Activated CD4-positive, alpha-beta memory T cell treated with anti-CD3 and anti-CD28 coated beads for 36 hours (primary cell): ENCODE data around the gene CENPT. TPM values are rescaled to one million over a fixed set of nuclear protein-coding genes. Genes with fewer than 3 reads are reported as not detected.
A peak's percentile ranks its signal among the peaks of the same experiment; 100 is the strongest.

Experiments
- CTCF ChIA-PET: fragments of 350-600 bp; sonication (Branson Sonifier 250); formaldehyde crosslinking; loops from one replicate; lab custom pipeline; 2021; ENCODE audit warnings: antibody characterized with exemption, inconsistent platforms; lab: Charles Lee
- POLR2A ChIA-PET: fragments of 350-600 bp; sonication (Branson Sonifier 250); formaldehyde crosslinking; loops from one replicate; lab custom pipeline; 2021; ENCODE audit warnings: antibody characterized with exemption; lab: Charles Lee
- DNase-seq: peaks from one replicate; pipeline ENCODE4 v3.0.0-alpha.2; 2020
- H3K27ac Mint-ChIP-seq: one replicate; pipeline ENCODE4 v1.8.0; 2021; ENCODE audit warnings: mixed read lengths
- H3K27me3 Mint-ChIP-seq: one replicate; pipeline ENCODE4 v1.8.0; 2021; ENCODE audit warnings: mixed read lengths
- H3K36me3 Mint-ChIP-seq: one replicate; pipeline ENCODE4 v1.8.0; 2021; ENCODE audit warnings: mixed read lengths
- H3K4me1 Mint-ChIP-seq: one replicate; pipeline ENCODE4 v1.8.0; 2021; ENCODE audit warnings: low read depth, mixed read lengths
- H3K4me3 Mint-ChIP-seq: one replicate; pipeline ENCODE4 v1.8.0; 2021; ENCODE audit warnings: mild to moderate bottlenecking, mixed read lengths
- H3K9me3 Mint-ChIP-seq: one replicate; pipeline ENCODE4 v1.8.0; 2021; ENCODE audit warnings: mixed read lengths
- intact Hi-C: fragments of 100-400 bp; cut with micrococcal nuclease; formaldehyde crosslinking; loops from one replicate; pipeline ENCODE4 v1.15.1; 2023
- total RNA-seq, 2 experiments: library from RNA; stranded (reverse); gene quantifications; one replicate each; pipeline ENCODE4 v1.2.3, GENCODE V29; 2021

CENPT gene
- total RNA-seq, 2 experiments from 2014 or later: 39.2 to 40.2 TPM

DNA sequence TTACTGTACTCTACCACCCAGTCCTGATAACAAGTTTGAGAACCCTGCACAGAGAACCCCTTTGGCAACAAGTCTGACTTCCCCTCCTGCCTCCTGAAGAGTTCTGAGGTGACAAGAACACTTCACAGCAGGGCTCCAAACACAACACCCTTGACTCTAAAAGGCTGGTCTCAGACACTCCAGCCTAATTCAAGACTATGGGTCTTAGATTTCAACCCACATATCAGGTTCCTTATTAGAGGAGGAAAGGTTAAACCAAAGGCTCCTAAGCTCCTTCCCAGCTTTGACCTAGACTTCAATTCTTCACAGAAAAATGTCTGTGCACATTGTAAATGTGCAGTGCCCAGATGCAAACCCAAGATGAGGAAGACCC, 64.2 kb downstream of the CENPT start:
- intact Hi-C loops: no loop called here
- no peaks in the 10 kb centered on the region for H3K27me3 Mint-ChIP-seq
- ChIA-PET CTCF (interaction anchor here (0.7 kb wide), 1 partner anchor 33 kb away, joined by 5 read pairs; no protein-coding TSS in a partner anchor), POLR2A (interaction anchor here (0.7 kb wide), 1 partner anchor 151 kb away, joined by 3 read pairs; no protein-coding TSS in a partner anchor)
- no peaks in the 10 kb centered on the region for H3K9me3 Mint-ChIP-seq
- no peak overlapping the region for H3K27ac Mint-ChIP-seq
- H3K4me3 Mint-ChIP-seq: no peak overlapping the region
- no peak for DNase-seq
- H3K4me1 Mint-ChIP-seq: peaks cover 25% of the 10 kb centered on the region
- peaks cover 1% of the 10 kb centered on the region for H3K36me3 Mint-ChIP-seq

DNA sequence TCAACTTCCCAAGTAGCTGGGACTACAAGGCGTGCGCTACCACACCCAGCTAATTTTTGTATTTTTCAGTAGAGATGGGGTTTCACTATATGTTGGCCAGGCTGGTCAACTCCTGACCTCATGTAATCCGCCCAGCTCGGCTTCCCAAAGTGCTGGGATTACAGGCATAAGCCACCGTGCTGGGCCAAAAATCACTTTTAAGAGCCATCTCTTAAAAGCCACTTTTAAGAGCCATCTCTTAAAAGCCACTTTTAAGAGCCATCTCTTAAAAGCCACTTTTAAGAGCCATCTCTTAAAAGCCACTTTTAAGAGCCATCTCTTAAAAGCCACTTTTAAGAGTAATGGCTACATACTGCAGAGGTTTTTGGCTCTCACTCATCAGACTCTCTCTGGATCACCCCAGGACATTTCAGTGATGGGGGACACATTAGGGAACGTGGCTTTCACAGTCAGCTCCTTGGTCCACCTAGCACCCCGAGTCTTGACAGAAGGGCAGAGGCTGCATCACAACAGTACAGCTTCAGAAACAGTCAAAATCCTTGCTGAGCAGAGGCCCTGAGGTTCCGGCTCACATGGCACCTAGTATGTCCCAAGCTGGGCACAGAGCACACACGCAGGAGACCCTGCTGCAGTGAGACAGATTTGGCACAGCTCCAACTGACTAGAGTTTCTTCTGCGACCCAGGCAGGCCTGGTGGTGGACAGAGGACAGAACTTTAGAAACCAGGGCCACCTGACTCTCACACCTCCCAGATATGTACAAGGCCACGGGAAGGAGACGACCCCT, 64.7 kb downstream of the CENPT start:
- POLR2A ChIA-PET: no interaction called here
- intact Hi-C loops: no loop called here

DNA sequence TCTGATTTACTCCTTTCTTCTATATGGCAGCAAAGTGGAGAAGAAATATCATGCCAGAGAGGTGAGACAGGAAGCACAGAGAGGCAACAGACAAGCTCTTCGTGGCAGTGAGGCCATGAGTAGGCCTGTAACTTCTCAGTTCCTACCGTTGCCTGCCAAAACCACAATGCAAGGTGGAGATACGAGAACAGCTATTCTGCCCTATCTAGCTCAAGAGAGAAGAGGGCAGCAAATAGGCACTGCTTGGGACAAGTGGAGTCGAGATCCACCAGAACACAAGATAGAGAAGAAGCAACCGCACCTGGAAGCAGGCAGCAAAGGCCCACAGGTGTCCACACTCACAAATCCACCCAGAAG, 66.0 kb downstream of the CENPT start:
- H3K4me1 Mint-ChIP-seq: peaks cover 22% of the 10 kb centered on the region
- POLR2A ChIA-PET: no interaction called here
- peaks cover 1% of the 10 kb centered on the region for H3K36me3 Mint-ChIP-seq
- no peaks in the 10 kb centered on the region for H3K9me3 Mint-ChIP-seq
- DNase-seq: peak; percentile 20
- CTCF ChIA-PET: interaction anchor here (2.2 kb wide), 1 partner anchor 35 kb away, joined by 8 read pairs; no protein-coding TSS in a partner anchor
- intact Hi-C loops: no loop called here
- no peaks in the 10 kb centered on the region for H3K27me3 Mint-ChIP-seq
- H3K27ac Mint-ChIP-seq: peak overlapping the region; percentile 31
- H3K4me3 Mint-ChIP-seq: no peak overlapping the region

More for the DNA sequence above, 64.7 kb downstream of the CENPT start:
- Mint-ChIP-seq H3K4me1 (peaks cover 25% of the 10 kb centered on the region), H3K9me3 (no peaks in the 10 kb centered on the region), H3K27me3 (no peaks in the 10 kb centered on the region), H3K36me3 (peaks cover 1% of the 10 kb centered on the region), H3K4me3 (no peak overlapping the region), H3K27ac (no peak overlapping the region)
- DNase-seq: no peak
- CTCF ChIA-PET: interaction anchor here (2.2 kb wide), 1 partner anchor 34 kb away, joined by 8 read pairs; no protein-coding TSS in a partner anchor

DNA sequence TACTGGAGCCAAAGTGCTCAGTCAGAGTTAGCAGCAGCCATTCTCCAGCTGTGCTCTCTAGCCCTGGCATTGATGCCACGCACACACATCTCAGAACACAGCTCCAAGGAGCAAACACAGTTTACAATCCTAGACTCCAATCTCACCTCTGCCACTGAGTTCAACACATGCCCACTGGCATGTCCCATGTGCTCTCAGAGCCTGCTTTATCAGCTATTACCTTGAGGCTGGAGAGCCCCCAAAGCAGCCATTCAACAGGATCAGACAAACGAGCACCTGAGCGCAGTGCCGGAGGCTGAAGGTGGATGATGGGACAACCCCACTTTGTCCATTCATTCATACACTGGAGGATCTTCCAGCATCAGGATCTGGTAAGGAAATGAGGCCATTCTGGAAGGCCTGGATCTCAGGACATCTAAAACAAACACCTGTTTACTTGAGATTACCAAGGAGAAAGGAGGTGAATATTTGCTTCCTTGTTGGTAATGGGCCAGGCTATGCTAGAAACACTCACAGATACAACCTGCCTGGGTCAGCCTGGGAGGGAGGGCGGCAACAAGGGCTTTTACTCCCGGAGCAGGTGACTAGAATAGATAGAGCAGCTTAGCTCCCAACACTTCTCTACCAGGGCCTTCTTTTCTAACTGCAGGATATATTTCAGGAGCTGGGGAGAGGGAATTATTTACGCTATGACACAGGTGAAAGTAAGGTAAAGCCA, 66.5 kb downstream of the CENPT start:
- Mint-ChIP-seq H3K9me3 (no peaks in the 10 kb centered on the region), H3K4me3 (no peak overlapping the region), H3K27me3 (no peaks in the 10 kb centered on the region), H3K36me3 (peaks cover 1% of the 10 kb centered on the region), H3K27ac (peak overlapping the region; percentile 36), H3K4me1 (peaks cover 22% of the 10 kb centered on the region)
- POLR2A ChIA-PET: no interaction called here
- intact Hi-C loops: no loop called here
- DNase-seq: no peak
- CTCF ChIA-PET: interaction anchor here (0.6 to 2.2 kb wide), 2 partner anchors 26 to 35 kb away, joined by 5 to 8 read pairs; partner anchors contain the start of genes RANBP10 and TSNAXIP1

DNA sequence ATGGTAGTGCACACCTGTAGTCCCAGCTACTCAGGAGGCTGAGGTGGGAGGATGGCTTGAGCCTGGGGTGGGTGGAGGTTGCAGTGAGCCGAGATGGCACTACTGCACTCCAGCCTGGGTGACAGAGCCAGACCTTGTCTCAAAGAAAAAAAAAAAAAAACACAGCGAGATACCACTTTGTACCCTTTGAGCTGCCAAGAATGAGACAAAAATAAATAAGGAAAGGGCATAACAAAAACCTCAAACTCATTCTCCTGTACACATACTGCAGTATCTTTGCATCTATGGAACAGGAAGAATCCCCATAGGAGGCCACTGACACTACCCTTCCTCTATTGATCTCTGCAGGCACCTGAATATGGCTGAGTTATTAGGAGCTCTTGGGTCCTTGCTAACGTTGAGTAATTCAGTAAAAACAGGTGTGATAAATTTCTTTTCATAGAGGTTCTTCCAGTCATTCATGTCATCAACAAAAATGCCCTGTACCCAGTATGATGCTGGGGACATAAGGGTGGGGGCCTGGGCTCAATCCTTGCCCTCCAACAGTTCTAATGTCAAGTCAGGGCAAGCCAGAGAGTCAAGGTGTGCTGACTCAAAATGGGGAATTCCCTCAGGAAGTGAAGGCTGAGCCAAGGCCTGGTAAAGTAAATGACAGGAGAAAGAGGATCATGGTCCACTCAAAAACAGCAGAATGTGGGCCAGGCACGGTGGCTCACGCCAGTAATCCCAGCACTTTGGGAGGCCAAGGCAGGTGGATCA, 68.1 kb downstream of the CENPT start:
- no peak overlapping the region for H3K4me3 Mint-ChIP-seq
- H3K4me1 Mint-ChIP-seq: peaks cover 23% of the 10 kb centered on the region
- CTCF ChIA-PET: interaction anchor here (0.9 to 1.0 kb wide), 2 partner anchors 108 to 538 kb away, joined by 3 read pairs; no protein-coding TSS in a partner anchor
- DNase-seq: no peak
- POLR2A ChIA-PET: no interaction called here
- intact Hi-C loops: no loop called here
- H3K36me3 Mint-ChIP-seq: peaks cover 3% of the 10 kb centered on the region
- no peaks in the 10 kb centered on the region for H3K27me3 Mint-ChIP-seq
- H3K27ac Mint-ChIP-seq: no peak overlapping the region
- no peaks in the 10 kb centered on the region for H3K9me3 Mint-ChIP-seq

Other genes starting within 250 kb of the CENPT start
- 100 to 1,000 TPM; 136 to 151 TPM for gene CARMIL2, start 202.5 kb downstream of the CENPT start, total RNA-seq
- gene ACD, start 187.4 kb downstream of the CENPT start, total RNA-seq: 10 to 100 TPM; 63.0 to 63.9 TPM
- gene PARD6A, start 186.7 kb downstream of the CENPT start, total RNA-seq: 10 to 100 TPM; 11.2 to 11.5 TPM
- 10 to 100 TPM in 1 of 2 experiments, 1 to 10 TPM in 1; 9.3 to 10.1 TPM for gene ENKD1, start 180.9 kb downstream of the CENPT start, total RNA-seq
- gene C16orf86, start 180.9 kb downstream of the CENPT start, total RNA-seq: 1 to 10 TPM; 2.2 to 2.5 TPM
- 10 to 100 TPM; 12.6 to 13.7 TPM for gene GFOD2, start 128.4 kb downstream of the CENPT start, total RNA-seq
- gene RANBP10, start 41.1 kb downstream of the CENPT start, total RNA-seq: 10 to 100 TPM; 14.9 to 18.1 TPM
- under 1 TPM; 0.77 to 0.81 TPM for gene TSNAXIP1, start 40.8 kb downstream of the CENPT start, total RNA-seq
- 10 to 100 TPM; 31.8 to 32.1 TPM for gene THAP11, start 5.4 kb downstream of the CENPT start, total RNA-seq
- 100 to 1,000 TPM; 141 to 148 TPM for gene NUTF2, start 760 bp downstream of the CENPT start, total RNA-seq
- gene EDC4, start 25.4 kb upstream of the CENPT start, total RNA-seq: 10 to 100 TPM; 88.6 to 94.2 TPM
- gene NRN1L, start 37.2 kb upstream of the CENPT start, total RNA-seq: under 1 TPM in 1 of 2 experiments, not detected in 1; 0.76 TPM
- 10 to 100 TPM in 1 of 2 experiments, 1 to 10 TPM in 1; 10.0 to 11.7 TPM for gene PSKH1, start 45.6 kb upstream of the CENPT start, total RNA-seq
- gene CTRL, start 84.2 kb upstream of the CENPT start, total RNA-seq: 1 to 10 TPM; 2.9 to 3.1 TPM
- gene PSMB10, start 89.2 kb upstream of the CENPT start, total RNA-seq: 100 to 1,000 TPM; 185 to 193 TPM
- gene LCAT, start 96.4 kb upstream of the CENPT start, total RNA-seq: 10 to 100 TPM; 10.1 to 10.7 TPM
- 10 to 100 TPM; 27.1 to 29.9 TPM for gene SLC12A4, start 120.9 kb upstream of the CENPT start, total RNA-seq
- gene DPEP3, start 132.8 kb upstream of the CENPT start, total RNA-seq: not detected
- gene DPEP2, start 151.8 kb upstream of the CENPT start, total RNA-seq: 1 to 10 TPM; 3.9 to 5.3 TPM
- gene DPEP2NB, start 168.2 kb upstream of the CENPT start, total RNA-seq: not detected
- gene DDX28, start 175.5 kb upstream of the CENPT start, total RNA-seq: 10 to 100 TPM; 12.8 to 14.5 TPM
- gene DUS2, start 175.6 kb upstream of the CENPT start, total RNA-seq: 10 to 100 TPM; 29.2 to 29.4 TPM
- gene NFATC3, start 237.7 kb upstream of the CENPT start, total RNA-seq: 10 to 100 TPM; 83.4 to 85.2 TPM